GM23338 (cell line): ENCODE data around the gene ADCY5. TPM values are rescaled to one million over a fixed set of nuclear protein-coding genes. Genes with fewer than 3 reads are reported as not detected.

Experiments used
- ATAC-seq: fragments of 200-7000 bp; cut with Tn5 transposase; 3 replicates; pipeline ENCODE4 v1.9.1; 2020
- DNase-seq: peaks from one replicate; pipeline ENCODE4 v3.0.0-alpha.2; 2015; ENCODE audit warnings: low spot score
- H2AFZ ChIP-seq: fragments of 200-600 bp; sonication (generic); 2 replicates; pipeline ENCODE4 v1.8.0; 2016; ENCODE audit warnings: antibody characterized with exemption, mild to moderate bottlenecking, moderate library complexity
- H3F3A ChIP-seq: fragments of 200-600 bp; sonication (generic); replicated peaks from 2 replicates; pipeline ENCODE4 v1.8.0; 2017; ENCODE audit warnings: antibody characterized with exemption, mixed run types, low read depth
- H3K27ac ChIP-seq: fragments of 200-600 bp; sonication (generic); 2 replicates; pipeline ENCODE4 v1.6.1; 2016; ENCODE audit warnings: low read depth
- H3K27me3 ChIP-seq: fragments of 200-600 bp; sonication (generic); 2 replicates; pipeline ENCODE4 v1.8.0; 2016; ENCODE audit warnings: mild to moderate bottlenecking, mixed run types, moderate library complexity; ENCODE audit not compliant: insufficient read depth
- H3K36me3 ChIP-seq: fragments of 200-600 bp; sonication (generic); 2 replicates; pipeline ENCODE4 v1.8.0; 2016; ENCODE audit warnings: mild to moderate bottlenecking; ENCODE audit not compliant: insufficient read depth
- H3K4me1 ChIP-seq: fragments of 200-600 bp; sonication (generic); 2 replicates; pipeline ENCODE4 v1.8.0; 2016; ENCODE audit warnings: mild to moderate bottlenecking, moderate library complexity; ENCODE audit not compliant: insufficient read depth
- H3K4me2 ChIP-seq: fragments of 200-600 bp; sonication (generic); 2 replicates; pipeline ENCODE4 v1.7.1; 2017; ENCODE audit warnings: mixed run types
- H3K4me3 ChIP-seq: fragments of 200-600 bp; sonication (generic); 2 replicates; pipeline ENCODE4 v1.6.1; 2016; ENCODE audit warnings: mixed run types
- H3K79me2 ChIP-seq: fragments of 200-600 bp; sonication (generic); replicated peaks from 2 replicates; pipeline ENCODE4 v1.8.0; 2017; ENCODE audit warnings: mild to moderate bottlenecking; ENCODE audit not compliant: insufficient read depth
- H3K9me2 ChIP-seq: fragments of 200-600 bp; sonication (generic); 2 replicates; pipeline ENCODE4 v1.8.0; 2017; ENCODE audit not compliant: insufficient read depth
- H4K20me1 ChIP-seq: fragments of 200-600 bp; sonication (generic); replicated peaks from 2 replicates; pipeline ENCODE4 v1.8.0; 2017; ENCODE audit warnings: mild to moderate bottlenecking; ENCODE audit not compliant: insufficient read depth
- H3K27ac Mint-ChIP-seq: 2 replicates; pipeline ENCODE4 v1.8.0; 2020; ENCODE audit warnings: inconsistent platforms, mild to moderate bottlenecking, moderate library complexity, mixed read lengths
- H3K27me3 Mint-ChIP-seq: 3 replicates; pipeline ENCODE4 v1.8.0; 2022; ENCODE audit warnings: low read depth, mild to moderate bottlenecking, moderate library complexity, mixed read lengths, inconsistent platforms; ENCODE audit not compliant: insufficient read depth, poor library complexity
- H3K36me3 Mint-ChIP-seq: 3 replicates; pipeline ENCODE4 v1.8.0; 2021; ENCODE audit warnings: low read depth, mild to moderate bottlenecking, inconsistent platforms, moderate library complexity, mixed read lengths
- H3K4me1 Mint-ChIP-seq: 3 replicates; pipeline ENCODE4 v1.8.0; 2020; ENCODE audit warnings: mild to moderate bottlenecking, inconsistent platforms, mixed read lengths
- H3K4me3 Mint-ChIP-seq: 3 replicates; pipeline ENCODE4 v1.8.0; 2021; ENCODE audit warnings: moderate library complexity, mild to moderate bottlenecking, inconsistent platforms, mixed read lengths
- H3K9me3 Mint-ChIP-seq: 3 replicates; pipeline ENCODE4 v1.8.0; 2020; ENCODE audit warnings: moderate library complexity, mild to moderate bottlenecking, inconsistent platforms, mixed read lengths
- POLR2AphosphoS5 ChIP-seq: IDR thresholded peaks from 2 replicates; pipeline ENCODE4 v1.6.1; 2016; ENCODE audit warnings: antibody characterized with exemption, low read depth
- ZNF331 ChIP-seq: fragments of 250-450 bp; sonication (Bioruptor Pico); IDR thresholded peaks from 2 replicates; pipeline ENCODE4 v1.5.0; 2020; ENCODE audit warnings: low read depth, mild to moderate bottlenecking, moderate library complexity
- polyA plus RNA-seq: library from polyadenylated mRNA; unstranded; fragments of >200 nt; fragmentation: Nextera tagmentation; extraction: Ambion mirVana; gene quantifications from 2 replicates; pipeline ENCODE4 v1.2.1, GENCODE V29; 2016
- total RNA-seq: library from RNA; depleted of rRNA; stranded (reverse); fragments of >200 nt; shearing (Covaris generic); gene quantifications from 2 replicates; pipeline ENCODE4 v1.2.3, GENCODE V29; 2014
- TF ChIP-seq, protein P1 (sequence below): fragments of 250-450 bp; sonication (Bioruptor Pico); IDR thresholded peaks from 2 replicates; pipeline ENCODE4 v1.5.0; 2020; ENCODE audit warnings: mild to moderate bottlenecking, moderate library complexity
- TF ChIP-seq, protein P2 (sequence below): IDR thresholded peaks from 2 replicates; pipeline ENCODE4 v1.6.1; 2016; ENCODE audit warnings: antibody characterized with exemption

Gene ADCY5
- total and polyA plus RNA-seq, 2 experiments from 2014 or later: 3.5 to 10.2 TPM

DNA sequence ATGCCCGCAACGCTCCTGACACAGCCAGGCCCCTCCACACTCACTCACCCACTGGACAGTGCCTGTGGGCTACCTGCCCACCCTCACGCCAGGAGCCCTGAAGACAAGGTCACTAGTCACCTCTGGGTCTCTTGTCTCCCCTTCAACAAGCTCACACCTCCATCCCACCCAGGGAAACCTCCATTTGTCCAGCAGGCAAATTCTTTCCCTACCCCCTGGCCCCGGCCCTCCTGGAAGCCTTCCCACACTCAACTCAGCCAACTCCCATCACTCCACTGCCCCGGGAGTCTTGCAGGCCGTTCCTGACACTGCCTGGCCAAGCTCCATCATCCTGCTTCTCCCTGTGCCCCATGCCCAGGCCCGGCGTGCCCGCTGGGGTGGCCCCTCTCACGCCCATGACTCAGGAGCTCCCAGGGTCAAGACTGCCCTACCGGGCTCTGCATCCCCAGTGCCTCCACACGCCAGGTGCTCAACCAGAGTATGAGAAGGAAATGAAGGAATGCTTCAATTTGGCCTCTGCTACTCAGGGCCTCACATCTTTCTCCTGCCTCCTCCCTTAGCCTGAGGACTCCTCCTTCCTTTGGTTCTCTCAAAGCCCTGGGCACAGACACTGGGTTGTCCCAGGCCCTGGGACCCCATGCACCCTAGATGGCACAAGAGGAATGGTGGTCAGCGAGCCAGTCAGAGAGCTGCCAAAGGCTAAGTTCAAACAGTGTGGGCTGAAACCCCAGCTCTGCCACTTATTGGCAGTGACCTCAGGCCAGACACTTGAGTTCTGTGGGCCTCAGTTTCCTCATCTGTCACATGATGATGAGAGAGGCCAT, 158.6 kb downstream of the ADCY5 start:
- no peak overlapping the region for H3K27ac Mint-ChIP-seq
- H3K4me3 Mint-ChIP-seq: no peak overlapping the region
- peaks cover 51% of the 10 kb centered on the region for H3K36me3 Mint-ChIP-seq
- TF ChIP-seq POLR2AphosphoS5 (no peak), ZNF331 (CRISPR knock-in tag) (no peak)
- TF ChIP-seq, protein P1, sequence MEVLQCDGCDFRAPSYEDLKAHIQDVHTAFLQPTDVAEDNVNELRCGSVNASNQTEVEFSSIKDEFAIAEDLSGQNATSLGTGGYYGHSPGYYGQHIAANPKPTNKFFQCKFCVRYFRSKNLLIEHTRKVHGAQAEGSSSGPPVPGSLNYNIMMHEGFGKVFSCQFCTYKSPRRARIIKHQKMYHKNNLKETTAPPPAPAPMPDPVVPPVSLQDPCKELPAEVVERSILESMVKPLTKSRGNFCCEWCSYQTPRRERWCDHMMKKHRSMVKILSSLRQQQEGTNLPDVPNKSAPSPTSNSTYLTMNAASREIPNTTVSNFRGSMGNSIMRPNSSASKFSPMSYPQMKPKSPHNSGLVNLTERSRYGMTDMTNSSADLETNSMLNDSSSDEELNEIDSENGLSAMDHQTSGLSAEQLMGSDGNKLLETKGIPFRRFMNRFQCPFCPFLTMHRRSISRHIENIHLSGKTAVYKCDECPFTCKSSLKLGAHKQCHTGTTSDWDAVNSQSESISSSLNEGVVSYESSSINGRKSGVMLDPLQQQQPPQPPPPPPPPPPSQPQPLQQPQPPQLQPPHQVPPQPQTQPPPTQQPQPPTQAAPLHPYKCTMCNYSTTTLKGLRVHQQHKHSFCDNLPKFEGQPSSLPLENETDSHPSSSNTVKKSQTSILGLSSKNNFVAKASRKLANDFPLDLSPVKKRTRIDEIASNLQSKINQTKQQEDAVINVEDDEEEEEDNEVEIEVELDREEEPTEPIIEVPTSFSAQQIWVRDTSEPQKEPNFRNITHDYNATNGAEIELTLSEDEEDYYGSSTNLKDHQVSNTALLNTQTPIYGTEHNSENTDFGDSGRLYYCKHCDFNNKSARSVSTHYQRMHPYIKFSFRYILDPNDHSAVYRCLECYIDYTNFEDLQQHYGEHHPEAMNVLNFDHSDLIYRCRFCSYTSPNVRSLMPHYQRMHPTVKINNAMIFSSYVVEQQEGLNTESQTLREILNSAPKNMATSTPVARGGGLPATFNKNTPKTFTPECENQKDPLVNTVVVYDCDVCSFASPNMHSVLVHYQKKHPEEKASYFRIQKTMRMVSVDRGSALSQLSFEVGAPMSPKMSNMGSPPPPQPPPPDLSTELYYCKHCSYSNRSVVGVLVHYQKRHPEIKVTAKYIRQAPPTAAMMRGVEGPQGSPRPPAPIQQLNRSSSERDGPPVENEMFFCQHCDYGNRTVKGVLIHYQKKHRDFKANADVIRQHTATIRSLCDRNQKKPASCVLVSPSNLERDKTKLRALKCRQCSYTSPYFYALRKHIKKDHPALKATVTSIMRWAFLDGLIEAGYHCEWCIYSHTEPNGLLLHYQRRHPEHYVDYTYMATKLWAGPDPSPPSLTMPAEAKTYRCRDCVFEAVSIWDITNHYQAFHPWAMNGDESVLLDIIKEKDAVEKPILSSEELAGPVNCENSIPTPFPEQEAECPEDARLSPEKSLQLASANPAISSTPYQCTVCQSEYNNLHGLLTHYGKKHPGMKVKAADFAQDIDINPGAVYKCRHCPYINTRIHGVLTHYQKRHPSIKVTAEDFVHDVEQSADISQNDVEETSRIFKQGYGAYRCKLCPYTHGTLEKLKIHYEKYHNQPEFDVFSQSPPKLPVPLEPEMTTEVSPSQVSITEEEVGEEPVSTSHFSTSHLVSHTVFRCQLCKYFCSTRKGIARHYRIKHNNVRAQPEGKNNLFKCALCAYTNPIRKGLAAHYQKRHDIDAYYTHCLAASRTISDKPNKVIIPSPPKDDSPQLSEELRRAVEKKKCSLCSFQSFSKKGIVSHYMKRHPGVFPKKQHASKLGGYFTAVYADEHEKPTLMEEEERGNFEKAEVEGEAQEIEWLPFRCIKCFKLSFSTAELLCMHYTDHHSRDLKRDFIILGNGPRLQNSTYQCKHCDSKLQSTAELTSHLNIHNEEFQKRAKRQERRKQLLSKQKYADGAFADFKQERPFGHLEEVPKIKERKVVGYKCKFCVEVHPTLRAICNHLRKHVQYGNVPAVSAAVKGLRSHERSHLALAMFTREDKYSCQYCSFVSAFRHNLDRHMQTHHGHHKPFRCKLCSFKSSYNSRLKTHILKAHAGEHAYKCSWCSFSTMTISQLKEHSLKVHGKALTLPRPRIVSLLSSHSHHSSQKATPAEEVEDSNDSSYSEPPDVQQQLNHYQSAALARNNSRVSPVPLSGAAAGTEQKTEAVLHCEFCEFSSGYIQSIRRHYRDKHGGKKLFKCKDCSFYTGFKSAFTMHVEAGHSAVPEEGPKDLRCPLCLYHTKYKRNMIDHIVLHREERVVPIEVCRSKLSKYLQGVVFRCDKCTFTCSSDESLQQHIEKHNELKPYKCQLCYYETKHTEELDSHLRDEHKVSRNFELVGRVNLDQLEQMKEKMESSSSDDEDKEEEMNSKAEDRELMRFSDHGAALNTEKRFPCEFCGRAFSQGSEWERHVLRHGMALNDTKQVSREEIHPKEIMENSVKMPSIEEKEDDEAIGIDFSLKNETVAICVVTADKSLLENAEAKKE (CRISPR knock-in tag): no peak
- TF ChIP-seq, protein P2, sequence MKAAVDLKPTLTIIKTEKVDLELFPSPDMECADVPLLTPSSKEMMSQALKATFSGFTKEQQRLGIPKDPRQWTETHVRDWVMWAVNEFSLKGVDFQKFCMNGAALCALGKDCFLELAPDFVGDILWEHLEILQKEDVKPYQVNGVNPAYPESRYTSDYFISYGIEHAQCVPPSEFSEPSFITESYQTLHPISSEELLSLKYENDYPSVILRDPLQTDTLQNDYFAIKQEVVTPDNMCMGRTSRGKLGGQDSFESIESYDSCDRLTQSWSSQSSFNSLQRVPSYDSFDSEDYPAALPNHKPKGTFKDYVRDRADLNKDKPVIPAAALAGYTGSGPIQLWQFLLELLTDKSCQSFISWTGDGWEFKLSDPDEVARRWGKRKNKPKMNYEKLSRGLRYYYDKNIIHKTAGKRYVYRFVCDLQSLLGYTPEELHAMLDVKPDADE: no peak
- H3K27ac ChIP-seq: no peak overlapping the region
- DNase-seq (no peak), ATAC-seq (no peak)
- H3K36me3 ChIP-seq: no peaks in the 10 kb centered on the region; the same call in 1 of the 2 replicates
- no peaks in the 10 kb centered on the region for H3K9me2 ChIP-seq
- H3K4me1 Mint-ChIP-seq: no peaks in the 10 kb centered on the region; the same call in 2 of the 3 replicates
- H3K27me3 ChIP-seq: no peaks in the 10 kb centered on the region
- H3K4me3 ChIP-seq: no peak overlapping the region
- H3K4me2 ChIP-seq: no peak overlapping the region
- H4K20me1 ChIP-seq: no peaks in the 10 kb centered on the region; the same call in 1 of the 2 replicates
- no peaks in the 10 kb centered on the region for H3K79me2 ChIP-seq
- H3K4me1 ChIP-seq: no peaks in the 10 kb centered on the region
- no peak overlapping the region for H2AFZ ChIP-seq
- H3K27me3 Mint-ChIP-seq: peaks cover 10% of the 10 kb centered on the region
- peaks cover 2% of the 10 kb centered on the region; the same call in 1 of the 3 replicates for H3K9me3 Mint-ChIP-seq
- H3F3A ChIP-seq: no peaks in the 10 kb centered on the region
